ENCODE results near the gene CFAP57. TPM values are rescaled to one million over a fixed set of nuclear protein-coding genes. Genes with fewer than 3 reads are reported as not detected.

CFAP57 gene
- total and polyA plus RNA-seq, 2 of the 13 experiments (the other 11 are each of a cell fraction or from before 2014, with no cell fraction given) = 0.01 TPM; not detected in 1

DNA sequence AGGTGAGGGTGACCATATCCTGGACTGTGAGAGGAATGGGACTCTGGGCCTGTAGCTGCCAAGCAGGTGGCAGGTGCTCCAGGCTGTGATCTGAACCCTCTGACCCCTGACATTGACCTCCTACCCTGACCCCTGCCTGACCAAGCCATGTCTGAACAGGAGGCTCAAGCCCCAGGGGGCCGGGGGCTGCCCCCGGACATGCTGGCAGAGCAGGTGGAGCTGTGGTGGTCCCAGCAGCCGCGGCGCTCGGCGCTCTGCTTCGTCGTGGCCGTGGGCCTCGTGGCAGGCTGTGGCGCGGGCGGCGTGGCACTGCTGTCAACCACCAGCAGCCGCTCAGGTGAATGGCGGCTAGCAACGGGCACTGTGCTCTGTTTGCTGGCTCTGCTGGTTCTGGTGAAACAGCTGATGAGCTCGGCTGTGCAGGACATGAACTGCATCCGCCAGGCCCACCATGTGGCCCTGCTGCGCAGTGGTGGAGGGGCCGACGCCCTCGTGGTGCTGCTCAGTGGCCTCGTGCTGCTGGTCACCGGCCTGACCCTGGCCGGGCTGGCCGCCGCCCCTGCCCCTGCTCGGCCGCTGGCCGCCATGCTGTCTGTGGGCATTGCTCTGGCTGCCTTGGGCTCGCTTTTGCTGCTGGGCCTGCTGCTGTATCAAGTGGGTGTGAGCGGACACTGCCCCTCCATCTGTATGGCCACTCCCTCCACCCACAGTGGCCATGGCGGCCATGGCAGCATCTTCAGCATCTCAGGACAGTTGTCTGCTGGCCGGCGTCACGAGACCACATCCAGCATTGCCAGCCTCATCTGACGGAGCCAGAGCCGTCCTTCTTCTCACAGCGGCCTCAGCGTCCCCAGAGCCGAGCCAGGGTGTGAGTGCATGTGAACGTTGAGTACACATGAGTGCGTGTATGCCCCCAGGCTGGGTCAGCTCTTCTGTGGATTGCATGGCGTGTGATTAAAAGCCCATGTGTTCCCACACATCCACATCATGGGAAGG, 100.7 kb downstream of the CFAP57 start:
- in situ Hi-C loops (cut with HindIII; ENCODE audit: extremely low pct_ligation_motif_present, low pct_unique_long_range_greater_than_20kb) = no loop called here
- Histone ChIP-seq H4K20me1 (ENCODE audit: insufficient read depth, low read length) (no peaks in the 10 kb centered on the region), H3K4me1 (ENCODE audit: insufficient read depth, low read length) (peaks cover 75% of the 10 kb centered on the region), H3K27ac (ENCODE audit: extremely low read length, insufficient read depth, low read length) (no peak overlapping the region), H3K36me3 (replicated peaks in 1 of 2; ENCODE audit: control insufficient read depth in 1 of 2, insufficient read depth in 2 of 2, low read length in 2 of 2) (no peaks in the 10 kb centered on the region), H3K4me3 (replicated peaks in 1 of 3; ENCODE audit: insufficient read depth in 1 of 3, low read depth in 2 of 3, low read length in 3 of 3) (no peak overlapping the region), H3K9ac (ENCODE audit: insufficient read depth, low read depth, low read length) (no peak overlapping the region), H3K4me2 (ENCODE audit: low read depth, low read length) (no peak overlapping the region), H2AFZ (ENCODE audit: low read length) (no peak overlapping the region), H3K27me3 (ENCODE audit: control insufficient read depth in 1 of 2, insufficient read depth in 2 of 2, low read length in 2 of 2) (peaks cover 0 to 3% of the 10 kb centered on the region in 2 experiments; a peak in 1 of 5 replicates), H3K9me3 (ENCODE audit: low read length) (no peaks in the 10 kb centered on the region), H3K79me2 (ENCODE audit: insufficient read depth, low read length) (no peaks in the 10 kb centered on the region)
- 94% methylated on average over 18 of the region's 46 CpGs for WGBS (ENCODE audit: low lambda C conversion rate)
- ATAC-seq (no peak), DNase-seq (ENCODE audit: low spot score) (no peak), FAIRE-seq (no peak)
- ChIA-PET CTCF (ENCODE audit: low intra/inter-chr PET ratio, low total read pairs) (no interaction called here), POLR2A (no interaction called here)
- no TSS peak for BruUV-seq (replicated peaks)
- intact Hi-C loops (cut with micrococcal nuclease; ENCODE audit: unreplicated experiment) = no loop called here
- TF ChIP-seq ZNF292 (CRISPR knock-in tag; IDR thresholded peaks at IDR 0.05; ENCODE audit: borderline replicate concordance, low read depth) = no peak
- TF ChIP-seq KLF16 (CRISPR knock-in tag; IDR thresholded peaks at IDR 0.05) = no peak
- TF ChIP-seq IRF1 (CRISPR knock-in tag; IDR thresholded peaks at IDR 0.05; ENCODE audit: low read depth) = no peak
- TF ChIP-seq ZNF512B (CRISPR knock-in tag; IDR thresholded peaks at IDR 0.05; ENCODE audit: borderline replicate concordance) = no peak
- TF ChIP-seq, protein P1, sequence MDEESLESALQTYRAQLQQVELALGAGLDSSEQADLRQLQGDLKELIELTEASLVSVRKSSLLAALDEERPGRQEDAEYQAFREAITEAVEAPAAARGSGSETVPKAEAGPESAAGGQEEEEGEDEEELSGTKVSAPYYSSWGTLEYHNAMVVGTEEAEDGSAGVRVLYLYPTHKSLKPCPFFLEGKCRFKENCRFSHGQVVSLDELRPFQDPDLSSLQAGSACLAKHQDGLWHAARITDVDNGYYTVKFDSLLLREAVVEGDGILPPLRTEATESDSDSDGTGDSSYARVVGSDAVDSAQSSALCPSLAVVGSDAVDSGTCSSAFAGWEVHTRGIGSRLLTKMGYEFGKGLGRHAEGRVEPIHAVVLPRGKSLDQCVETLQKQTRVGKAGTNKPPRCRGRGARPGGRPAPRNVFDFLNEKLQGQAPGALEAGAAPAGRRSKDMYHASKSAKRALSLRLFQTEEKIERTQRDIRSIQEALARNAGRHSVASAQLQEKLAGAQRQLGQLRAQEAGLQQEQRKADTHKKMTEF (CRISPR knock-in tag; IDR thresholded peaks at IDR 0.05) = no peak
- TF ChIP-seq ZBTB2 (CRISPR knock-in tag; IDR thresholded peaks at IDR 0.05; ENCODE audit: low read depth) = no peak
- no peak for TF ChIP-seq HNF4G (IDR thresholded peaks at IDR 0.05; ENCODE audit: borderline replicate concordance, low read depth, low read length)
- no peak for TF ChIP-seq HNF4G (CRISPR knock-in tag; IDR thresholded peaks at IDR 0.05; ENCODE audit: borderline replicate concordance, low read depth)
- TF ChIP-seq MBD4 (IDR thresholded peaks at IDR 0.05; ENCODE audit: borderline replicate concordance, low read length) = no peak
- no peak for TF ChIP-seq CHCHD3 (CRISPR knock-in tag; IDR thresholded peaks at IDR 0.05)
- no peak for TF ChIP-seq PHF5A (CRISPR knock-in tag; IDR thresholded peaks at IDR 0.05; ENCODE audit: low read depth, unreplicated experiment)
- no peak for TF ChIP-seq ZSCAN30 (CRISPR knock-in tag; IDR thresholded peaks at IDR 0.05)
